AG09309 (cell line): ENCODE results near the gene ODAD3.
A peak's percentile ranks its signal among the peaks of the same experiment; 100 is the strongest.
"Not testable (repeated sequence)": the region's sequence is repeated elsewhere in the genome, so short reads cannot be mapped to it uniquely, and the experiment has no call there.

Source experiments
- DNase-seq: peaks from one replicate; pipeline ENCODE4 v3.0.0-alpha.2; 2010; ENCODE audit warnings: low read depth
- H3K4me3 ChIP-seq: 2 replicates; pipeline ENCODE4 v1.5.1; 2011; ENCODE audit warnings: mild to moderate bottlenecking, low read depth, low read length, moderate library complexity; ENCODE audit not compliant: control insufficient read depth
- CTCF ChIP-seq: IDR thresholded peaks from 2 replicates; pipeline ENCODE4 v1.5.1; 2011; ENCODE audit warnings: mild to moderate bottlenecking, low read depth, low read length, inconsistent platforms; ENCODE audit not compliant: insufficient read depth, control insufficient read depth; ENCODE audit errors: missing control alignments

The ODAD3 gene

DNA sequence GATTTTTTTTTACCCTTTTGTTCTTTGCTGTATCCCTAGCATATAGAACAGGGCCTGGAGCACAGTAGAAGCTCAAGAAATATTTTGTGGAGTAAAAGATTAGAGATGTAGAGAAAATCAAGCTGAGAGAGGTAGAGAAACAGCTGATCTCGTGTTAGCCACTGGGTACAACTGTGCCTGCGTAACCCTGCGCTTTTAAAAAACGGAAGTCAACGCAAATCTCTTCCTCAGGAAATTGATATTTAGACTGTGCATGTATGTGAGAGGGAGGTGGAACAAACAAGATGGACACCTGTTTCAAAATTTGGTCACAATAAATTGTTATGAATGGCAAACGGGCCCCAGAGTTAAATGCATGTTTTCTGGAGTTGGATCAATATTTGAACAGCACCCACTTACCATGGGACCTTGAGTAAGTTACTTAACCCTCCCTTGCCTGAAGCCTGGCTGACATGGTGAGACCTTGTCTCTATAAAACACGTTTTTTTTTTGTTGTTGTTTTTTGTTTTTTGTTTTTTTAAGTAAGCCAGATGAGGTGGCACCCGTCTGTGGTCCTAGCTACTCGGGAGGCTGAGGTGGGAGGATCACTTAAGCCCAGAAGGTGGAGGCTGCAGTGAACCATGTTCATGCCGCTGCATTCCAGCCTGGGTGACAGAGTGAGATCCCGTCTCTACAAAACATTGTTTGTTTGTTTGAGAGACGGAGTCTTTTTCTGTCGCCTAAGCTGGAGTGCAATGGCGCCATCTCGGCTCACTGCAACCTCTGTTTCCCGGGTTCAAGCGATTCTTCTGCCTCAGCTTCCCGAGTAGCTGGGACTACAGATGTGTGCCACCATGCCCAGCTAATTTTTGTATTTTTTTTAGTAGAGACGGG is 47.5 kb downstream of the ODAD3 start:
- H3K4me3 ChIP-seq, result no peak overlapping the region
- no peak for DNase-seq
- no peak for TF ChIP-seq CTCF

- H3K4me3 ChIP-seq, result no peak overlapping the region
- no peak for DNase-seq
- no peak for TF ChIP-seq CTCF
Measured at GRCh38 chr19:11384778-11385129, 50.2 kb downstream of the ODAD3 start.

GRCh38 chr19:11383706-11384048 is 51.2 kb downstream of the ODAD3 start:
- DNase-seq, result no peak
- no peak for TF ChIP-seq CTCF
- H3K4me3 ChIP-seq, result no peak overlapping the region

GRCh38 chr19:11382898-11383705 is 51.8 kb downstream of the ODAD3 start:
- H3K4me3 ChIP-seq, result no peak overlapping the region

GRCh38 chr19:11380653-11381537 is 54.0 kb downstream of the ODAD3 start:
- peak overlapping the region; percentile 70 for H3K4me3 ChIP-seq
- DNase-seq, result peak; percentile 72
- TF ChIP-seq CTCF, result peak; percentile 78

More at GRCh38 chr19:11382898-11383705, 51.8 kb downstream of the ODAD3 start:
- TF ChIP-seq CTCF, result peak; percentile 70
- DNase-seq, result no peak

GRCh38 chr19:11379857-11380350 is 55.0 kb downstream of the ODAD3 start:
- no peak for TF ChIP-seq CTCF
- H3K4me3 ChIP-seq, result no peak overlapping the region

DNA sequence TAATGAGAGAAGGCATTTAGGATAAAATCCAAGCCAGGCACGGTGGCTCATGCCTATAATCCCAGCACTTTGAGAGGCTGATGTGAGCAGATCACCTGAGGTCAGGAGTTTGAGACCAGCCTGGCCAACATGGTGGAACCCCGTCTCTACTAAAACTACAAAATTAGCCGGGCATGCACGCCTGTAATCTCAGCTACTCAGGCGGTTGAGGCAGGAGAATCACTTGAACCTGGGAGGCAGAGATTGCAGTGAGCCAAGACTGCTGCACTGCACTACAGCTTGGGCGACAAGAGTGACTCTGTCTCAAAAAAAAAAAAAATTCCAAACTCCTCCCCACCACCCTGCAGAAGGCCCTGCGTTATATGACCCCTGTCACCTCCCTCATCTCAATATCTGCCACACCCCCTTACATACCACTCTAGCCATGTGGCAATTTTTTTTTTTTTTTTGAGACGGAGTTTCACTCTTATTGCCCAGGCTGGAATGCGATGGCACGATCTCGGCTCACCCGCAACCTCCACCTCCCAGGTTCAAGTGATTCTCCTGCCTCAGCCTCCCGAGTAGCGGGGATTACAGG is 55.6 kb downstream of the ODAD3 start:
- not testable (repeated sequence) for DNase-seq, H3K4me3 ChIP-seq

More at GRCh38 chr19:11379857-11380350, 55.0 kb downstream of the ODAD3 start:
- no peak for DNase-seq
